SU-DHL-6 (cell line): ENCODE data around the gene NDUFA3.

Experiments
- H2AFZ ChIP-seq: fragments of 200-600 bp; sonication (generic); 2 replicates; pipeline ENCODE4 v1.6.1; 2014; ENCODE audit warnings: low read depth, mild to moderate bottlenecking, moderate library complexity, mixed read lengths, antibody characterized with exemption, low read length; ENCODE audit not compliant: severe bottlenecking
- H3F3A ChIP-seq: fragments of 200-600 bp; shearing (Covaris generic); 2 replicates; pipeline ENCODE4 v1.6.0; 2016; ENCODE audit warnings: antibody characterized with exemption, mild to moderate bottlenecking; ENCODE audit not compliant: insufficient read depth
- H3K27ac ChIP-seq: fragments of 200-600 bp; sonication (generic); 2 replicates; pipeline ENCODE4 v1.5.1; 2016; ENCODE audit warnings: low read depth, mild to moderate bottlenecking, low read length, moderate library complexity, mixed read lengths
- H3K27me3 ChIP-seq: fragments of 200-600 bp; sonication (generic), shearing (Covaris generic); 2 replicates; pipeline ENCODE4 v1.6.0; 2014; ENCODE audit warnings: mild to moderate bottlenecking, low read length
- H3K36me3 ChIP-seq: fragments of 200-600 bp; sonication (generic); 2 replicates; pipeline ENCODE4 v1.6.1; 2014; ENCODE audit warnings: mild to moderate bottlenecking, low read length, mixed read lengths
- H3K4me2 ChIP-seq: fragments of 300-600, 200-600 bp; shearing (Covaris generic), sonication (generic); 2 replicates; pipeline ENCODE4 v1.6.0; 2014; ENCODE audit warnings: low read length, low read depth, mild to moderate bottlenecking; ENCODE audit not compliant: poor library complexity, severe bottlenecking
- H3K4me3 ChIP-seq: fragments of 200-600 bp; sonication (generic); 2 replicates; pipeline ENCODE4 v1.5.1; 2014; ENCODE audit warnings: antibody characterized with exemption, low read length, mild to moderate bottlenecking, mixed read lengths; ENCODE audit not compliant: insufficient read depth, poor library complexity, severe bottlenecking
- H3K79me2 ChIP-seq: fragments of 200-600 bp; sonication (generic); 2 replicates; pipeline ENCODE4 v1.6.1; 2014; ENCODE audit warnings: mild to moderate bottlenecking, low read length, moderate library complexity; ENCODE audit not compliant: insufficient read depth
- H3K9ac ChIP-seq: fragments of 200-600 bp; sonication (generic); 2 replicates; pipeline ENCODE4 v1.7.0; 2014; ENCODE audit warnings: mild to moderate bottlenecking, low read length
- H3K9me2 ChIP-seq: fragments of 200-600 bp; sonication (generic); replicated peaks from 2 replicates; pipeline ENCODE4 v1.6.1; 2014; ENCODE audit warnings: low read length; ENCODE audit not compliant: insufficient read depth
- H3K9me3 ChIP-seq: fragments of 200-600 bp; sonication (generic); 2 replicates; pipeline ENCODE4 v1.6.1; 2014; ENCODE audit warnings: low read length, mixed read lengths; ENCODE audit not compliant: insufficient read depth
- H4K20me1 ChIP-seq: fragments of 200-600 bp; sonication (generic); 2 replicates; pipeline ENCODE4 v1.6.1; 2014; ENCODE audit warnings: low read depth, mild to moderate bottlenecking, antibody characterized with exemption, low read length, moderate library complexity, mixed read lengths
- EZH2phosphoT487 ChIP-seq: fragments of 200-600 bp; sonication (generic), shearing (Covaris generic); conservative IDR thresholded peaks from 2 replicates; pipeline ENCODE4 v1.6.1; 2018; ENCODE audit warnings: mild to moderate bottlenecking, antibody characterized with exemption, low read length, moderate library complexity, mixed read lengths
- TF ChIP-seq, protein P1 (sequence below): fragments of 200-600 bp; sonication (generic); IDR thresholded peaks from one replicate; pipeline ENCODE4 v1.5.1; 2017; ENCODE audit warnings: antibody characterized with exemption, mild to moderate bottlenecking, low read length, moderate library complexity; ENCODE audit not compliant: insufficient read depth, poor library complexity, severe bottlenecking

The NDUFA3 gene

DNA sequence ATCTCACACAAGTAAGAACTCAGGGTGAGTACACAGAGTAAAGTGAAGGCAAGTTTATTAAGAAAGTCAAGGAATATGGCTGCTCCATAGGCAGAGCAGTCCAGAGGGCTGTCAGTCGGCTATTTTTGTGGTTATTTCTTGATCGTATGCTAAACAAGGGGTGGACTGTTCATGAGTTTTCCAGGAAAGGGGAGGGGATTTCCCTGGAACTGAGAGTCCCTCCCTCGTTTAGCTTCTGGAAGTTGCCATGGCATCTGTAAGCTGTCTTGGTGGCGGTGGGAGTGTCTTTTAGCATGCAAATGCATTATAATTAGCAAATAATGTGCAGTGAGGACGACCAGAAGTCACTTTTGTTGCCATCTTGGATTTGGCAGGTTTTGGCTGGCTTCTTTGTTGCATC is 33.2 kb upstream of the NDUFA3 start:
- no peaks in the 10 kb centered on the region for H4K20me1 ChIP-seq
- H3F3A ChIP-seq, result no peaks in the 10 kb centered on the region
- H3K27me3 ChIP-seq, result no peaks in the 10 kb centered on the region
- H3K4me2 ChIP-seq, result no peak overlapping the region
- H3K9ac ChIP-seq, result no peak overlapping the region
- no peaks in the 10 kb centered on the region for H3K9me3 ChIP-seq
- H3K27ac ChIP-seq, result no peak overlapping the region
- no peaks in the 10 kb centered on the region for H3K36me3 ChIP-seq
- H3K79me2 ChIP-seq, result no peaks in the 10 kb centered on the region
- H2AFZ ChIP-seq, result no peak overlapping the region
- no peak overlapping the region for H3K4me3 ChIP-seq
- TF ChIP-seq, protein P1, sequence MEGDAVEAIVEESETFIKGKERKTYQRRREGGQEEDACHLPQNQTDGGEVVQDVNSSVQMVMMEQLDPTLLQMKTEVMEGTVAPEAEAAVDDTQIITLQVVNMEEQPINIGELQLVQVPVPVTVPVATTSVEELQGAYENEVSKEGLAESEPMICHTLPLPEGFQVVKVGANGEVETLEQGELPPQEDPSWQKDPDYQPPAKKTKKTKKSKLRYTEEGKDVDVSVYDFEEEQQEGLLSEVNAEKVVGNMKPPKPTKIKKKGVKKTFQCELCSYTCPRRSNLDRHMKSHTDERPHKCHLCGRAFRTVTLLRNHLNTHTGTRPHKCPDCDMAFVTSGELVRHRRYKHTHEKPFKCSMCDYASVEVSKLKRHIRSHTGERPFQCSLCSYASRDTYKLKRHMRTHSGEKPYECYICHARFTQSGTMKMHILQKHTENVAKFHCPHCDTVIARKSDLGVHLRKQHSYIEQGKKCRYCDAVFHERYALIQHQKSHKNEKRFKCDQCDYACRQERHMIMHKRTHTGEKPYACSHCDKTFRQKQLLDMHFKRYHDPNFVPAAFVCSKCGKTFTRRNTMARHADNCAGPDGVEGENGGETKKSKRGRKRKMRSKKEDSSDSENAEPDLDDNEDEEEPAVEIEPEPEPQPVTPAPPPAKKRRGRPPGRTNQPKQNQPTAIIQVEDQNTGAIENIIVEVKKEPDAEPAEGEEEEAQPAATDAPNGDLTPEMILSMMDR, result no peak
- TF ChIP-seq EZH2phosphoT487, result no peak
- no peaks in the 10 kb centered on the region for H3K9me2 ChIP-seq

DNA sequence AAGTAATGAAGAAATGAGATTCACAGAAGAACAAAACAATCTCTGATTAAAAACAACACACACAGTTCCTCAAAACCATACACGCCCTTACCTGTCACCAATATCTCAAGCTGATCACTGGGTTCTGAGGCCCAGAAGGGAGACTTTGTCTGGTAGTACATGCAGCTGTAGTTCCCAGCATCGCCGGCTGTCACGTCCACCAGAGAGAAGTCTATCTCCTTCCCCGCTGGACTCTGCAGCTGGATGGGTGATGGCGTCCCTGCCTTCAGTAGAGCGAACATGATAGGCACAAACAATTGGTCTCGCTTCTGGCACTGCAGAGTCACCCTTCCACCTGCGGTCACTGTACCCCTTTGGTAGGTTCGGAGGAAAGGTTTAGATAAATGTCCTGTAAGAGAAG is 28.8 kb upstream of the NDUFA3 start:
- Histone ChIP-seq H3K9me2 (no peaks in the 10 kb centered on the region), H3K4me3 (no peak overlapping the region), H3K9ac (no peak overlapping the region), H3F3A (no peaks in the 10 kb centered on the region), H4K20me1 (no peaks in the 10 kb centered on the region), H3K27me3 (no peaks in the 10 kb centered on the region), H3K27ac (no peak overlapping the region), H3K79me2 (no peaks in the 10 kb centered on the region), H2AFZ (no peak overlapping the region), H3K9me3 (no peaks in the 10 kb centered on the region), H3K36me3 (no peaks in the 10 kb centered on the region), H3K4me2 (no peak overlapping the region)
- TF ChIP-seq EZH2phosphoT487, result no peak
- TF ChIP-seq, protein P1, result no peak

DNA sequence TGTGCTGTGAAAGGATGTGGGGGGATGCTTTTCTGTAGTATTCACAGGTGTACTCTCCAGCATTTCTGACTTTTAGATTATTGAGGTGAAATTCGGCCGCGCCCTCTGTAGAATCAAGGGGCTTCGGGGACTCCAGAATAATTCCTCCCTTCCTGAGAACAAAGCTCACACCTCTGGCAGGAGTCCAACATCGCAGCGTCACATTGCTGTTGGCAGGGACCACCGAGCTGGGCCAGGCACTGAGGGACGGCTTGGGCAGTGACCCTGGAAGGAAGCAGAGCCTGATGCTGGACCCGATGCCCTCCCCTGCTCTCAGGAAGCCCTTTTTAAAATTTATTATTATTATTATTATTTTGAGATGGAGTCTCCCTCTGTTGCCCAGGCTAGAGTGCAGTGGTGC is 27.8 kb upstream of the NDUFA3 start:
- no peak overlapping the region for H2AFZ ChIP-seq
- H4K20me1 ChIP-seq, result no peaks in the 10 kb centered on the region
- no peaks in the 10 kb centered on the region for H3K79me2 ChIP-seq
- H3K9me3 ChIP-seq, result no peaks in the 10 kb centered on the region
- no peaks in the 10 kb centered on the region for H3F3A ChIP-seq
- no peak overlapping the region for H3K9ac ChIP-seq
- H3K27me3 ChIP-seq, result no peaks in the 10 kb centered on the region
- TF ChIP-seq, protein P1, result no peak
- TF ChIP-seq EZH2phosphoT487, result no peak
- no peak overlapping the region for H3K4me2 ChIP-seq
- no peak overlapping the region for H3K27ac ChIP-seq
- H3K36me3 ChIP-seq, result no peaks in the 10 kb centered on the region
- no peak overlapping the region for H3K4me3 ChIP-seq
- no peaks in the 10 kb centered on the region for H3K9me2 ChIP-seq
